NCI-H82 (cell line): ENCODE results near the gene HEG1.

ENCODE experiments used
- DNase-seq: peaks from one replicate; lab custom pipeline; 2025; lab: John Stamatoyannopoulos, UW

HEG1 gene

DNA sequence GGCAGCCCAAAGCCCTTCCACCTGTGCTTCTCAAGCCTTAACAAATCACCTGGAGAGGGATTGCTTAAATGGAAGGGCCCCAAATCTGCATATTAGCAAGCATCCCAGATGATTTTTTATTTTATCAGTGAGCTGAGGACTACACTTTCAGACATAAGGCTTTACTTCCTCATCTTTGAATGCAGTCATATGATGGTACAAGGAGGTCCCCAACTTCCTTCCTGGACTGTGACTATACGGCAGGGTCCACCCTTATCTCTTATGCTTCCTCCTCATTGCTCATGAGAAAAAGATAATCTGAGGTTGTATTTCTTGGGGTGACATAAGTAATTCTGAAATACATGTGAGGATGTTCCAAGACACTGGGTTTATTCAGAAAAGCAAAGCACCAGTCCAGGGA lies 13.7 kb upstream of the HEG1 start:
- DNase-seq: no peak

GRCh38 chr3:125068265-125068664 lies 12.5 kb upstream of the HEG1 start:
- no peak for DNase-seq

DNA sequence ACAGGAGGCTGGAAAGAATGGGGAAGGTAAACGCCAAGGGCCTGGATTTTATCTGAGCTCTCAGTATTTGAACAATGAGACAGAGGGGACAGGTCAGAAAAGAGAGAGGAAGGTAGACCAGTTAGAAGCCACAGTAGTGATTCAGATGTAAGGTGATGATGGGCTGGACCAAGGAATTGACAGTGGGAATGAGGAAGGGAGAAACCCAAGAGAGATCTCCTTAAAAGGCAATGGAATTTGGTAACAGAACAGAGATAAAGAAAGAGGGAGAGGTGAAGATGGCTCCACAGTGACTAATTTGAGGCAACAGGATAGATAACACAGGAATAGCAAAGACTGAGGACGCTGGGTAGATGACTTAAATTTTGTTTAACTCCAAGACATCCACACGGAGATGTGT lies 11.4 kb upstream of the HEG1 start:
- DNase-seq: no peak

- no peak for DNase-seq
Observed at GRCh38 chr3:125062904-125063618, 7.3 kb upstream of the HEG1 start.

DNA sequence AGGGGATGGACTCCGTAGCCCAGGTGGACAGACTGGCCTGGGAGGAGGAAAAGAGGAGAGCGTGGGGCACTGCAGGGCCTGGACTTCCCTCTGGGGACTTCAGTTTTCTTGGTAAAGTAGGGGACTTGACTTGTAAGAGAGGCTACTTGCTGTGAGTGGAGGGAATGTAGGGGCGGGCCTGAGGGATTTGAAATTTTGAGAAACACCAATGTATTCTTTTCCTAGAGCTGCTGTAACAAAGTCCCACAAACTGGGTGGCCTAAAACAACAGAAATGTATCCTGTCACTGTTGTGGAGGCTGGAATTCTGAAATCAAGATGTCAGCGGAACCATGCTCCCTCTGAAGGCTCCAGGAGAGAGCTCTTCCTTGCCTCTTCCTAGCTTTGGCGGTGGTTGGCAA lies 5.8 kb upstream of the HEG1 start:
- no peak for DNase-seq

GRCh38 chr3:125061170-125061569 lies 5.4 kb upstream of the HEG1 start:
- DNase-seq: no peak

GRCh38 chr3:125059488-125060245 lies 3.9 kb upstream of the HEG1 start:
- peak; percentile 43 for DNase-seq

GRCh38 chr3:125058959-125059358 lies 3.2 kb upstream of the HEG1 start:
- DNase-seq: no peak

DNA sequence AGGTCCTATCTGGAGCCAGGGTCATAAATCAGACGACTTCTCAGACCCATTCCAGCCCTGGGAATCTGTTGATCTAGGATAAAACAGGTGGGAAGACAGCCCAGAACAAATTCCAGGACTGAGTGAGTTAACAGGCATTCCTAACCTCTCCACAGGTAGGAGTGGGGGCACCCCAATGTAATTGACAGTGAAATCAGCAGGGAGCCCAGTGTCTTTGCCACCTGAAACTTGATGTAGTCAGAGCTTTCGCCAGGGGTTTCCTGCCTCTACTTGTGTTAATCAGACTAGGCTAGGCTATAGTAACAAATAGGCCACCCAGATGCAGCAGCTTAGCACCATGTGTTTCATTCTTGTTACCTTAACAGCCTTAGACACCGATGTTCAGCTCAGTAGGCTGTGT lies 2.7 kb upstream of the HEG1 start:
- DNase-seq: peak; percentile 42

GRCh38 chr3:125057186-125057850 lies 1.5 kb upstream of the HEG1 start:
- peak; percentile 44 for DNase-seq

GRCh38 chr3:125055331-125055912 lies 375 bp downstream of the HEG1 start:
- DNase-seq: peak; percentile 62

GRCh38 chr3:125054449-125055329 lies 1.1 kb downstream of the HEG1 start:
- peak; percentile 42 for DNase-seq

GRCh38 chr3:125054062-125054448 lies 1.7 kb downstream of the HEG1 start:
- DNase-seq: peak; percentile 28

GRCh38 chr3:125053304-125053699 lies 2.5 kb downstream of the HEG1 start:
- DNase-seq: no peak

- peak; percentile 61 for DNase-seq
Observed at GRCh38 chr3:125052624-125053303, 3.0 kb downstream of the HEG1 start.

GRCh38 chr3:125051715-125052581 lies 3.8 kb downstream of the HEG1 start:
- DNase-seq: peak; percentile 76

DNA sequence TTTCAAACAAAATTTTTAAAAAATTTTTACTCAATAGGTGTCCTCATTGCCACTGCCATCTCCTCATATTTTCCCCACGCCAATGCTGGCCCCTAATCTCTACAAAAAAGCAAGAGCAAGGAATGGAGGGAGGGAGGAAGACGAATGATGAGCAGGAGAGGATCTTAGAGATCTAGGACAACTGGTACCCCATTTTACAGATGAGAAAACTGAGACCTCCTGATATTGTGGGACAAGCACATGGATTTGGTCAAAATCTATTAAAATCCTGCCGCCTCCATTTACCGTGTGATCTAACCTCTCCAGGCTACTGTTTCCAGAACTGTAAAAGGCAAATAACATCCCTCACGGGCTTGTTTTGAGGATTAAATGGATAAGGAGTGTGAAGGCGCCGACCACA lies 4.6 kb downstream of the HEG1 start:
- no peak for DNase-seq

DNA sequence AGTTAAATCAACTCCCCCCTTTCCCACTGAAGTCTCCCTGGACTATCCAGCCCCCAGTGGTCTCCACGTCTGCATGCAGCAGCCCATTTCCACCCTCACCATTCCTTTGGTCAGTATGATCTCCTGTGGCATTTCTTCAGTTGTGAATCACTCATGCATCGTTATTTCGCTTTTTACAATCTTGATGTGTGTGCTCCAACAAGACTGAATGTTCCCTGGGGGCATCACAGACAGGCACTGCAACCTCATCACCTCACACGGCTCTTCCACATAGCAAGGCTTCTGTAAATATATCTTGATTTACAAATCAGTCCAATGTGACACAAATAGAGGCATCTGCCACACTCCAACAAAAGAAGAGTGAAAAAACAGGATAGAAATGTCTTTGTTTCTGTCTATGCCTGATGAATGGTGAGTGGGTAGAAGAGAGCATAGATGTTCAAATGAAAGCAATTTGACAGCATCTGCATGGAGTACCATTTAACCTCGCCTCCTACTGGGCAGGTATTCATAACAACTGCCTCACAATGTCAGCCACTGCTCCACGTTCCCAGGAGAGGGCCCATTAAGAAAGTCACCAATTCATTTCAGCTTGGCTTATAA lies 5.2 kb downstream of the HEG1 start:
- no peak for DNase-seq

GRCh38 chr3:125048282-125048681 lies 7.5 kb downstream of the HEG1 start:
- no peak for DNase-seq

GRCh38 chr3:125045965-125046364 lies 9.8 kb downstream of the HEG1 start:
- no peak for DNase-seq
